SK-N-SH (cell line): ENCODE data around the gene FOXF2.

Source experiments
- CTCF ChIP-seq: fragments of 200-600 bp; sonication (generic); IDR thresholded peaks from 2 replicates; pipeline ENCODE4 v1.6.1; 2017; ENCODE audit warnings: antibody characterized with exemption, mild to moderate bottlenecking, moderate library complexity
- EZH2phosphoT487 ChIP-seq: fragments of 200-600 bp; sonication (generic); IDR thresholded peaks from 2 replicates; pipeline ENCODE4 v1.6.1; 2017; ENCODE audit warnings: low read depth, mixed run types, mild to moderate bottlenecking, antibody characterized with exemption, moderate library complexity, borderline replicate concordance
- MAX ChIP-seq: IDR thresholded peaks from 2 replicates; pipeline ENCODE4 v1.4.0; 2012; ENCODE audit warnings: low read depth
- MEF2A ChIP-seq: IDR thresholded peaks from 2 replicates; pipeline ENCODE4 v1.4.0; 2012; ENCODE audit warnings: low read depth, borderline replicate concordance
- RAD21 ChIP-seq: IDR thresholded peaks from 2 replicates; pipeline ENCODE4 v1.6.1; 2012; ENCODE audit warnings: mild to moderate bottlenecking, low read length
- SIN3A ChIP-seq: IDR thresholded peaks from 2 replicates; pipeline ENCODE4 v1.6.1; 2012; ENCODE audit warnings: low read depth, mild to moderate bottlenecking, low read length, moderate library complexity, borderline replicate concordance

DNA sequence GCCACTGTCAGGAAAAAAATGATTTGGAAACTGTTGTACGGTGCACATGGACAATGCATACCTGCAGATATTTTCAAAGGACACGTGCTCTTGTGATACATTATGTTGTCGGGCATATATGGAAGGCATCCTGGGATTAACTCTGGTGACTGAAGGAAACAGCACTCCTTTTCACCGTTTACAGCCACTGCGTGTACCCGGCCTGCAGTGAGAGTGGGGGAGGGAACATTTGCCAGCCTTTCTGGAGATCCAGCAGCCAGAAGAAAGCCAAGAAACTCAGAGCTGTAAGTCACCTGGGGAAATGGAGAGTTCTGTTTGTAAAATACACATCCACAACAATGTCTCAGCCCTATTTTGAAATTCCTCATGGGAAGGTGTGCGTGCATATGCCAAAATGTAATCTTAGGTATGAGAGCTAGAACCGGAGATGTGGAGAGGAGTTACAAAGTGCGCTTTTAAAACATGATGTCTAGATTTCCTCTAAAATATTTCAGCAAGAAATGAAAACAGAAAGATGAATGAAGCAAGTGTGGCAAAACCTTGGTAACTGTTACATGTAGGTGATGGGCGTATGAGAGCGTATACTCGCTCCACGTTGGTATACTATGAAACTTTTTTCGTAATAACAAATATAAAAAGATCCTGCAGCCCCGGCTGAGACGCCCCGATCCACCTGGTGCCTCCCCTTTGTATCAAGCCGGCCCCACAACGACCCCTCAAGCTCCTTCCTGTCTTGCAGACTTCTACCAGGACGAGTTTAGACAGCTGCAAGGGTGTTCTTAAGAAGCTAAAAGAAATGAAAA is 8.6 kb upstream of the FOXF2 start:
- TF ChIP-seq CTCF (no peak), EZH2phosphoT487 (peak; percentile 42; the same call in 1 of the 2 replicates), MEF2A (no peak), SIN3A (no peak), RAD21 (no peak), MAX (no peak)
